SHP77 treated with DMSO at 0.1 percent for 48 hours (cell line): ENCODE results near the gene TIMELESS.
"Not testable (repeated sequence)": the region's sequence is repeated elsewhere in the genome, so short reads cannot be mapped to it uniquely, and the experiment has no call there.

Experiments used
- DNase-seq: peaks from one replicate; lab custom pipeline; 2025; lab: John Stamatoyannopoulos, UW

TIMELESS gene

DNA sequence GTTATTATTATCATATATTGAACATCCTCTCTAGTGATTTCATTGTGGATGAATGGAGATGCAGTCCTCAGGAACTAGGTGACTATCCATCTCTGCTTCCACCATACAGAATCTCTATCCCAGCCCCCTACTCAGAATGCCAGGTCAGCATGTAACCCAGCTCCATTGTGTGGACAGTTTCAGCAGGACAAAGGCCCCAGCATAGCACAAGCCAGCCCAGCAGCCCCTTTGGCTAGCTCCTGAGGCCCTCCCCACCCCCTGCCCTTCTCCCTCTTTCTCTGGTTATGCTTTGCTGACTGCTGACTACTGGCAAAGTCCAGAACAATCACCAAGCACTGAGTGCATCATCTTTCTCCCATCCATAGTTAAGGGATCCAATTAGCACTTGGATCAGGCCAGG lies 13.3 kb upstream of the TIMELESS start:
- no peak for DNase-seq

- DNase-seq, result no peak
Measured at GRCh38 chr12:56461235-56462159, 12.3 kb upstream of the TIMELESS start.

- no peak for DNase-seq
Measured at GRCh38 chr12:56457817-56458216, 8.6 kb upstream of the TIMELESS start.

- DNase-seq, result no peak
Measured at GRCh38 chr12:56454557-56454956, 5.3 kb upstream of the TIMELESS start, which contains the start of gene MIP. MIP (minus strand) TSS chr12:56454657; CDS start chr12:56454613, 44 bp downstream.

GRCh38 chr12:56451147-56451546 lies 1.9 kb upstream of the TIMELESS start:
- no peak for DNase-seq

DNA sequence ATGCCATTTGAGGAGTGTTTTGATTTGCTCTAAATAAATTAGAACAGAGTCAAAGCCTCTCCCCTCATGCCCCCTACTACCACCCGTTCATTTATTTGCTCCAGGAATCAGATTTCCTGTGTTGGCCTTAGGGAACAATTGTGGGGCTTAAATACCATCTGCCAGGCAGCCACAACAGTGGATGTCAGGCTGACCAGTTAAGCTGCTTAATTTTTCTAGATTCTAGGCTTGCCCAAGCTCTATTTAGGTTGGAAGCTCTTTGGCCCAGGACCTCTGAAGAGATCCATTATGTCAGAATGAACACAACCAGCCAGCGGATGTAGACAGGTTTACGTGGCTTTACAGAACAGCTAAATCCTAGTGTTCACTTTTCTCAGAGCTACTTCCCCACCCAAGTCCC lies 1.0 kb upstream of the TIMELESS start:
- DNase-seq, result no peak

- peak; percentile 43 for DNase-seq
Measured at GRCh38 chr12:56449622-56449984, 377 bp upstream of the TIMELESS start.

DNA sequence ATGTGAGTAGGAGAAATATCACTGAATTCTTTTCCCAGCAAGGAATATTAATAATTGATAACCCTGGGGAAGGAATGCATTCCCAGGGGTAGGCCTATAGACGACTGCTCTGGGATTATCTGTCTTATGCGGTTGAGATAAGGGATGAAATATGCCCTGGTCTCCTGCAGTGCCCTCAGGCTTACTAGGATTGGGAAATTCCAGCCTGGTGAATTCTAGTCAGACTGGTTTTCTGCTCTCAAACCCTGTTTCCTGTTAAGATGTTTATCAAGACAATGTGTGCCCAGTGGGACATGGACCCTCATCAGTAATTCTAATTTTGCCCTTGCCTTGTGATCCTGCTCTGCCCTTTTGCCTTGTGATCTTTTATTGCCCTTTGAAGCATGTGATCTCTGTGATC lies 6.0 kb downstream of the TIMELESS start:
- not testable (repeated sequence) for DNase-seq

- DNase-seq, result no peak
Measured at GRCh38 chr12:56437430-56438176, 11.6 kb downstream of the TIMELESS start.

- DNase-seq, result no peak
Measured at GRCh38 chr12:56434828-56435227, 14.4 kb downstream of the TIMELESS start.

DNA sequence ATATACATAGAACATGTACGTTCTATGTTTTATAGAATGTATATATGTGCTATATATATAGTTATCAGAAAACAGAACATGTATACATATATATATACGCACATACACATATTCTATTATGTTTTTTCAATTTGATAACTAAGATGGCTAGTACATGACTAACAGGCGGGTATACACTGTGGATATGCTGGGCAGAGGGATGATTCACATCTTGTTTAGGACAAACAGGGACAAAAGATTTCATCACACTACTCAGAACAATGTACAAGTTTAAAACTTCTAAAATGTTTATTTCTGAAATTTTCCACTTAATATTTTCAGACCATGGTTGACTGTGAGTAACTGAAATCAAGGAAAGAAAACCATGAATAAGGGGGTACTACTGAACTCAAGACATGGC lies 17.4 kb downstream of the TIMELESS start:
- no peak for DNase-seq

- no peak for DNase-seq
Measured at GRCh38 chr12:56431288-56431687, 17.9 kb downstream of the TIMELESS start.

DNA sequence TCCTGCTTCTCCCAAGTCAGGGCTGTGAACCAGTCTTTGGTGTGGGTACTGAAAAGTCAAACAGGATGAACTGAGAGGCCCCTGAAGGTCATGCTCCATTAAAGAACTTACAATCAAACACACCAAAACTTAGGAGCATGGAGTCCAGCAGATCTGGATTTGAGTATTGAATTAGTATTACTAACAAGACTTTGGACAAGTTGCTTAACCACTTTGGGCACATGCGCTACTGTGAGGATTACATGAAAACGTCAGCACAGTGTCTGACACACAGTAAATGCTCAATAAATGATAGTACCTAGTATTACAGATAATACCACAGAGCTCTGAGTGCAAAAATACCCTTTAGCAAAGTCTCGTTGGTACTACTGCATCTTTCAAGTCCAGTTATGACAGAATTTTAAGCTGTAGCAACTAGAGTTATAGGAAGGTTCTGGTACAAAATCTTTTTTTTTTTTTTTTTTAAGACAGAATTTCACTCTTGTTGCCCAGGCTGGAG lies 23.2 kb downstream of the TIMELESS start:
- DNase-seq, result no peak

DNA sequence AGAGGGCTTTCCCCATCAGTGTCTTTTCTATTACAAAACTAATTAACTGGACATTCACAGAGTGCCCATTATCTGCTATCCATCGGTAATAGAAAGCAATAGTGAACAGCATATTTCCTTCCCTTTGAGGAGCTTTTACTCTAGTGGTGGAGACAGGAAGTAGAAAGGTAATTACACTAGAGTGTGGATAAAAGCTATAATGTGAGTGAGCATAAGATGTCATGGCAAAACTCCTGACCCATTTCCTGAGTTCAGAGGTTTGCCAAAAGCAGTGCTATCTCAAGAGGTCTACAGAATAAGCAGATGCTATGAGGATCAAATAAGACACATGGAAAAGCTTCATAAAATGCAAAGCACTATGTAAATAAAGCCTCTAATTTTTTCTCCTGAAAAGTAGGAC lies 24.0 kb downstream of the TIMELESS start:
- DNase-seq, result no peak

DNA sequence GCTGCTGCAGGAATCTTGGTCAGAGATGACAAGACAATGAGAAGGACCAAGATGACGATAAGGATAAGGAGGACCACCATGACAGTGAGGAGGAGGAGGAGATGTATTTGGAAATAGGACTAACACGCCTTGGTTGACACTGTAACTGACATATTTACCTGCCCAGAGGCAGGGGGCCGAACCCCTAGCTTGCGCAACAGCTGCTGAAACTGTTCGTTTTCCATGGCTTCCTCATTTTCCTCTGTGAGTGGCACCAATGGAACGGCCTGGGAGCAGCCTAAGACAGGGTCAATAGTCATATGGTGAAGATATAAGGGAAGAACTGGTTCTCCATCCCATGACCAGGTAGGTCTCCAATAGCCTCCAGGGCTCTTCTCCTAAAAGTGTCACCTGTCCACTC lies 28.8 kb downstream of the TIMELESS start:
- DNase-seq, result no peak

- no peak for DNase-seq
Measured at GRCh38 chr12:56417739-56418138, 31.5 kb downstream of the TIMELESS start.

DNA sequence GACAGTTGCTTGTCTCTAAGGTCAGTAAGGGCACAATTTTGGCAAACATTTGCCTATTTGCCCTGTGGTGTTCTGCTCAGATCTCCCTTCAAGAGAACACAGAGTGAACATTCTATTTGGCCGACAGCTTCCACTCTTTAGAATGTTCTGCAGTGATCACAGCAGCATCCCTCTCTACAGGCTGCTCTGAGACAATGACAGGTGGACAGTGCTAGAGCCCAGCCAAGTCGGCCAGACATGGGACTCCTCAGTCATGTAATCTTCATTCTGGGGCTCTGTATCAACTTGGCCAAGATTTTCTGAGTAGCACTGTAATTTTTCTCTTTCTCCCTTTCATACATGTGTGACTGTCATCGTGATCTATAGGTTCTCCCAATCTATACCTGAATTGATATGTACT lies 34.8 kb downstream of the TIMELESS start:
- no peak for DNase-seq

GRCh38 chr12:56413392-56413791 lies 35.8 kb downstream of the TIMELESS start:
- no peak for DNase-seq

- no peak for DNase-seq
Measured at GRCh38 chr12:56411781-56412639, 37.2 kb downstream of the TIMELESS start.

GRCh38 chr12:56410768-56411167 lies 38.5 kb downstream of the TIMELESS start:
- DNase-seq, result no peak

GRCh38 chr12:56408799-56409417 lies 40.3 kb downstream of the TIMELESS start:
- DNase-seq, result no peak

DNA sequence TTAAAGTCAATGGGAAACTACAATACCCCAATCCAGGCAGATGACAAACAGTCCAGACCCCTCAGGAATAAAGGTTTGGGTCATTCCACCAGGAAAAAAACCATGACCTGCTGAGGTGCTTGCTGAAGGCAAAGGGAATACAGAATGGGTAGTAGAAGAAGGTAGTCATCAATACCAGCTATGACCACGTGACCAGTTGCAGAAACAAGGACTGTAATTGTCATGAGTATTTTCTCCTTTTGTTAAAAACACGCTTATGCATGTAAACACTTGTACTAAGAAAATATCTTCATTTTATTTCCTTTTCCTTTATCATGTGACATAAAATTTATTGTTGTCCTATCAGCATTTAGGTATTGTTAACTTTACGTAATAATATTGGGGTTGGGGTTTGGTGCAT lies 45.0 kb downstream of the TIMELESS start:
- not testable (repeated sequence) for DNase-seq
